ENCODE data around the gene FRMD5.
"Not testable (repeated sequence)": the region's sequence is repeated elsewhere in the genome, so short reads cannot be mapped to it uniquely, and the experiment has no call there.

- not testable (repeated sequence) for TF ChIP-seq CTCF (IDR thresholded peaks at IDR 0.05; ENCODE audit: borderline replicate concordance, extremely low read depth, low read length, poor library complexity, severe bottlenecking); EZH2 (IDR thresholded peaks at IDR 0.05; ENCODE audit: borderline replicate concordance, low read depth, low read length, severe bottlenecking)
These were observed 34.2 kb upstream of the FRMD5 start for GRCh38 chr15:44229301-44229700.
